ENCODE results near the gene FOXP1. TPM values are rescaled to one million over a fixed set of nuclear protein-coding genes. Genes with fewer than 3 reads are reported as not detected.

The FOXP1 gene
- total RNA-seq, 2 experiments from 2014 or later: 493 to 508 TPM

- no peak for DNase-seq
- no peaks in the 10 kb centered on the region for H3K27me3 ChIP-seq (ENCODE audit: control insufficient read depth in 1 of 2, insufficient read depth in 2 of 2, low read length in 2 of 2)
- no peaks in the 10 kb centered on the region for H3K36me3 ChIP-seq (ENCODE audit: insufficient read depth, low read length)
- Mint-ChIP-seq H3K27ac (no peak overlapping the region), H3K36me3 (ENCODE audit: low read depth) (peaks cover 16% of the 10 kb centered on the region), H3K4me3 (no peak overlapping the region), H3K9me3 (no peaks in the 10 kb centered on the region), H3K27me3 (no peaks in the 10 kb centered on the region), H3K4me1 (ENCODE audit: low read depth) (peaks cover 15% of the 10 kb centered on the region)
- intact Hi-C loops (cut with DNase I, micrococcal nuclease): no loop called here
- no peak for TF ChIP-seq CTCF (IDR thresholded peaks at IDR 0.05)
- no peak overlapping the region for H3K27ac ChIP-seq (ENCODE audit: low read depth in 1 of 2, low read length in 2 of 2)
- no peak overlapping the region for H3K4me3 ChIP-seq (ENCODE audit: low read length)
- CTCF ChIA-PET: no interaction called here
- H3K9me3 ChIP-seq (ENCODE audit: control insufficient read depth in 1 of 2, insufficient read depth in 1 of 2, low read length in 2 of 2): no peaks in the 10 kb centered on the region
- no peaks in the 10 kb centered on the region for H3K4me1 ChIP-seq (ENCODE audit: insufficient read depth, low read length)
- ATAC-seq (ENCODE audit: poor library complexity): no peak
- POLR2A ChIA-PET: no interaction called here
These were observed 19.2 kb downstream of the FOXP1 start for GRCh38 chr3:71564361-71564760.

GRCh38 chr3:71563827-71564226, 19.7 kb downstream of the FOXP1 start:
- ATAC-seq (ENCODE audit: poor library complexity): no peak
- no peaks in the 10 kb centered on the region for H3K36me3 ChIP-seq (ENCODE audit: insufficient read depth, low read length)
- no peaks in the 10 kb centered on the region for H3K4me1 ChIP-seq (ENCODE audit: insufficient read depth, low read length)
- no peaks in the 10 kb centered on the region for H3K9me3 ChIP-seq (ENCODE audit: control insufficient read depth in 1 of 2, insufficient read depth in 1 of 2, low read length in 2 of 2)
- H3K27me3 ChIP-seq (ENCODE audit: control insufficient read depth in 1 of 2, insufficient read depth in 2 of 2, low read length in 2 of 2): no peaks in the 10 kb centered on the region
- no peaks in the 10 kb centered on the region for H3K9me3 Mint-ChIP-seq
- no peaks in the 10 kb centered on the region for H3K27me3 Mint-ChIP-seq
- H3K4me3 ChIP-seq (ENCODE audit: low read length): no peak overlapping the region
- ChIA-PET POLR2A (no interaction called here), CTCF (no interaction called here)
- no peak overlapping the region for H3K27ac ChIP-seq (ENCODE audit: low read depth in 1 of 2, low read length in 2 of 2)
- DNase-seq: no peak
- no peak overlapping the region for H3K4me3 Mint-ChIP-seq
- TF ChIP-seq CTCF (IDR thresholded peaks at IDR 0.05): no peak
- H3K27ac Mint-ChIP-seq: no peak overlapping the region
- peaks cover 15% of the 10 kb centered on the region for H3K4me1 Mint-ChIP-seq (ENCODE audit: low read depth)
- peaks cover 16% of the 10 kb centered on the region for H3K36me3 Mint-ChIP-seq (ENCODE audit: low read depth)
- intact Hi-C loops (cut with DNase I, micrococcal nuclease): no loop called here

DNA sequence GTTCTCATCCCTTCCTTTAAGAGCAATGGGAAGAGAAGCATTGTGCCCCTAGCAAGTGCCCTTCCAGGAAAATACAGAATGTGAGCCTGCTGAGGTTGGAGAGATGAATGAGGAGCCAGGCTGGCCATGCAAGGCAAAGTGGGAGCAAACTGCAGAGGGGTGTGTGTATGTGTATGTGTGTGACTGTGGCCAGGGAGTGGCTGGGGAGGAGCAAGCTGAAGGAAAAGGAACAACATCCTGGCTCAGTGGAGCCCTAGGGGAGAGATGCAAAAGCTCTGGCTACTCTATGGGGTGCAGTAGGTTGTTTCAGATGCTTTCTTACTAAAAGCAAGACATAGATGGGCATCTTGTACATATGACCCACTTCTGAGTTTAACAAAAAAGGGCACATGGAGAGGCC, 20.6 kb downstream of the FOXP1 start:
- H3K27me3 ChIP-seq (ENCODE audit: control insufficient read depth in 1 of 2, insufficient read depth in 2 of 2, low read length in 2 of 2): no peaks in the 10 kb centered on the region
- ChIA-PET POLR2A (no interaction called here), CTCF (no interaction called here)
- TF ChIP-seq CTCF (IDR thresholded peaks at IDR 0.05): no peak
- Mint-ChIP-seq H3K27ac (no peak overlapping the region), H3K9me3 (no peaks in the 10 kb centered on the region), H3K4me1 (ENCODE audit: low read depth) (peaks cover 11% of the 10 kb centered on the region), H3K27me3 (no peaks in the 10 kb centered on the region), H3K36me3 (ENCODE audit: low read depth) (peaks cover 16% of the 10 kb centered on the region), H3K4me3 (no peak overlapping the region)
- no peaks in the 10 kb centered on the region for H3K4me1 ChIP-seq (ENCODE audit: insufficient read depth, low read length)
- DNase-seq (no peak), ATAC-seq (ENCODE audit: poor library complexity) (no peak)
- no peaks in the 10 kb centered on the region for H3K36me3 ChIP-seq (ENCODE audit: insufficient read depth, low read length)
- H3K9me3 ChIP-seq (ENCODE audit: control insufficient read depth in 1 of 2, insufficient read depth in 1 of 2, low read length in 2 of 2): no peaks in the 10 kb centered on the region
- H3K4me3 ChIP-seq (ENCODE audit: low read length): no peak overlapping the region
- H3K27ac ChIP-seq (ENCODE audit: low read depth in 1 of 2, low read length in 2 of 2): no peak overlapping the region
- intact Hi-C loops (cut with DNase I, micrococcal nuclease): no loop called here
